ENCODE data around the gene ZDHHC4. TPM values are rescaled to one million over a fixed set of nuclear protein-coding genes. Genes with fewer than 3 reads are reported as not detected.

Gene ZDHHC4
- total RNA-seq = 10 to 100 TPM; 22.2 to 37.3 (median 26.2) TPM

DNA sequence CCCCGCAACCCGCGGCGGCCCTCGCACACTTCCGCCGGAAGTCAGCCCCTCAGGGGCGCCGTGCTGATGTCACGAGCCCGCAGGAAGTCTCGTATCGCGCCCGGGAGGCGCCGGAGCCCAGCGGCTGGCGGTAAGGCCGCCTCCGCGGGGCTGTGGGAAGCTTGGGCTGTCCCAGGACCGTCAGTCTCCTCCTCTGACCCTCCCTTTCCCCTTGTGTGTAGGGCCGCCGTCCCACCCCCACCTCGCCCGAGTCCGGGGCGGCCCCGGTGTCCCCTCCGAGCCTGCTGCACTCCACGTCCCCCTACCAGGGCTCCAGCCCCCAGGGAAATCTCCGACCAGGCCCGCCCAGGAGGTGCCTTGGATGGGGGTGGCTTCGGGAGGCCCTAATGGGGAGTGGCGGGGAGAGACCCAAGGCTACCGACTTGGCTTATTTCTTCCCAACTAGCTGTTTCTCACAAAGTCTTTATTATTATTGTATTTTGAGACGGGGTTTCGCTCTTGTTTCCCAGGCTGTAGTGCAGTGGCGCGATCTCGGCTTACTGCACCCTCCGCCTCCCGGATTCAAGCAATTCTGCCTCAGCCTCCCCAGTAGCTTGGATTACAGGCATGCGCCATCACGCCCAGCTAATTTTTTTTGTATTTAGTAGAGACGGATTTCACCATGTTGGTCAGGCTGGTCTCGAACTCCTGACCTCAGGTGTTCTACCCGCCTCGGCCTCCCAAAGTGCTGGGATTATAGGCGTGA lies at the start of gene ZDHHC4:
Gene ZDHHC4 (plus strand): TSS at position 86 of the 745 bp plus-strand sequence. CDS start 3,108 bp downstream, outside the sequence.
- Histone ChIP-seq H3K4me1 (peaks cover 8% of the 10 kb centered on the region), H3K9me3 (no peaks in the 10 kb centered on the region), H3K27ac (peak within 1 kb of the TSS; percentile 92), H3K4me3 (peak within 1 kb of the TSS; percentile 73), H3K27me3 (no peaks in the 10 kb centered on the region), H3K36me3 (peaks cover 15% of the 10 kb centered on the region)
- TF ChIP-seq POLR2A (IDR thresholded peaks at IDR 0.05) (peak; percentile 51 to 85), POLR2AphosphoS5 (IDR thresholded peaks at IDR 0.05) (peak; percentile 12 to 81 (median 48))
- TF ChIP-seq, protein P1, sequence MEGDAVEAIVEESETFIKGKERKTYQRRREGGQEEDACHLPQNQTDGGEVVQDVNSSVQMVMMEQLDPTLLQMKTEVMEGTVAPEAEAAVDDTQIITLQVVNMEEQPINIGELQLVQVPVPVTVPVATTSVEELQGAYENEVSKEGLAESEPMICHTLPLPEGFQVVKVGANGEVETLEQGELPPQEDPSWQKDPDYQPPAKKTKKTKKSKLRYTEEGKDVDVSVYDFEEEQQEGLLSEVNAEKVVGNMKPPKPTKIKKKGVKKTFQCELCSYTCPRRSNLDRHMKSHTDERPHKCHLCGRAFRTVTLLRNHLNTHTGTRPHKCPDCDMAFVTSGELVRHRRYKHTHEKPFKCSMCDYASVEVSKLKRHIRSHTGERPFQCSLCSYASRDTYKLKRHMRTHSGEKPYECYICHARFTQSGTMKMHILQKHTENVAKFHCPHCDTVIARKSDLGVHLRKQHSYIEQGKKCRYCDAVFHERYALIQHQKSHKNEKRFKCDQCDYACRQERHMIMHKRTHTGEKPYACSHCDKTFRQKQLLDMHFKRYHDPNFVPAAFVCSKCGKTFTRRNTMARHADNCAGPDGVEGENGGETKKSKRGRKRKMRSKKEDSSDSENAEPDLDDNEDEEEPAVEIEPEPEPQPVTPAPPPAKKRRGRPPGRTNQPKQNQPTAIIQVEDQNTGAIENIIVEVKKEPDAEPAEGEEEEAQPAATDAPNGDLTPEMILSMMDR (IDR thresholded peaks at IDR 0.05) = no peak
- 27% methylated on average over 31 of the region's 51 CpGs for WGBS
- DNase-seq (ENCODE audit: low spot score in 2 of 2) = peak; percentile 88

DNA sequence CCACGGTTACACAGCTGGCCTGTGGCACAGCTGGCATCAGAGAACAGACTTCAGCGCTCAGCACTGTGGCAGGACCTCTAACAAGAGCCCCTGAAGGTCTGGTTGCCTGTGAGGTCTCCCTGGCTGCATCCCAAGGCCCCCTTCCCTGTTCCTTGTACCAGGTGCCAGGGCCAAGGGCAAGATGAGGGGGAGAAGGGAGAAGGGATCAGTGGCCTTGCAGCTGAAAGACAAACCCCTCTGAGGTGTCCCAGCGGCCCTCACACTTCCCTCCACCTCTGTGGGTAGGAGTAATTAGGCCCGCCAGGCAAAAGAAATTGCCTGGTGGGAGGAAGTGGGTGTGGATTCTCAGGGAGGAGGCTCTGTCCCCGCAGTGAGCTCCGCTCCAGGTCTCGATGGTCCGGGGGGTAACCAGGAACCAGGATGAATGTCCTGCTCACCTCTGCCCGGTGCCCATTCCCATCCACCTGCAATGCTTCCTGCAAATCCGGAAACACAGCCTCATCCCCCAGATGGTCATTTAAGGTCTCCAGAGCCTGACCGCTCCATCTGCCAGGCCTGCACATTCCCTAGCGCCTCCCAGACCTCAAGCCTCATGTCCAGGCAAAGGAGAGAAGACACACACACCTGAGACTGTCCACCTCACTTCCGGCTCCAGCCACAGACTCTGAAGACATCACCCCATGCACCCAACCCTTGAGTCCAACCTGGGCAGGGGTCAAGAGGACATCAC lies 48.7 kb upstream of the ZDHHC4 start:
- H3K27me3 ChIP-seq = peaks cover 83% of the 10 kb centered on the region
- no peak overlapping the region for H3K27ac ChIP-seq
- DNase-seq (ENCODE audit: low spot score in 2 of 2) = no peak
- TF ChIP-seq, protein P1 (IDR thresholded peaks at IDR 0.05) = no peak
- TF ChIP-seq EP300 (IDR thresholded peaks at IDR 0.05) (no peak), POLR2AphosphoS5 (IDR thresholded peaks at IDR 0.05) (no peak), POLR2A (IDR thresholded peaks at IDR 0.05) (no peak)
- no peak overlapping the region for H3K4me3 ChIP-seq
- no peaks in the 10 kb centered on the region for H3K36me3 ChIP-seq
- H3K4me1 ChIP-seq = peaks cover 22% of the 10 kb centered on the region
- WGBS = 64% methylated on average over 11 of the region's 13 CpGs
- H3K9me3 ChIP-seq = no peaks in the 10 kb centered on the region

DNA sequence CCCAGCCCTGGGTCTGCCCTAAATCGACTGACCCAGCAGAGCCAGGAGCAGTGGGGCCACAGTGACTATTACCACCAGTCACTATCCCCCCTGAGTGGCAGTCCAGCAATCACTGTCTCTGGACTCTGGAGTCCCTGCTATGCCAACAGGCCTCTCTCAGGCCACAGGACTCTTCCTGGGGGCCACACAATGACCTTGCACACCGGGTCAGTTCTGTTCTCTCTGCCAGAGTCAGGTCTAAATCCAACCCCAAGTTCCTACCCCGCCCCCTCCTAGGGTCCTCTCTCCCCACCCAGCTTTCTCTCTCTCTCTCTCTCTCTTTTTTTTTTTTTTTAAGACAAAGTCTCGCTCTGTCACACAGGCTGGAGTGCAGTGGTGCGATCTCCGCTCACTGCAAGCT lies 47.6 kb upstream of the ZDHHC4 start:
- Histone ChIP-seq H3K36me3 (no peaks in the 10 kb centered on the region), H3K27me3 (peaks cover 77% of the 10 kb centered on the region), H3K27ac (no peak overlapping the region), H3K4me3 (no peak overlapping the region), H3K9me3 (no peaks in the 10 kb centered on the region), H3K4me1 (peaks cover 22% of the 10 kb centered on the region)
- TF ChIP-seq POLR2A (IDR thresholded peaks at IDR 0.05) (no peak), POLR2AphosphoS5 (IDR thresholded peaks at IDR 0.05) (no peak), EP300 (IDR thresholded peaks at IDR 0.05) (no peak)
- TF ChIP-seq, protein P1 (IDR thresholded peaks at IDR 0.05) = no peak
- DNase-seq (ENCODE audit: low spot score in 2 of 2) = no peak
- 70% methylated on average over 6 of the region's 6 CpGs for WGBS

DNA sequence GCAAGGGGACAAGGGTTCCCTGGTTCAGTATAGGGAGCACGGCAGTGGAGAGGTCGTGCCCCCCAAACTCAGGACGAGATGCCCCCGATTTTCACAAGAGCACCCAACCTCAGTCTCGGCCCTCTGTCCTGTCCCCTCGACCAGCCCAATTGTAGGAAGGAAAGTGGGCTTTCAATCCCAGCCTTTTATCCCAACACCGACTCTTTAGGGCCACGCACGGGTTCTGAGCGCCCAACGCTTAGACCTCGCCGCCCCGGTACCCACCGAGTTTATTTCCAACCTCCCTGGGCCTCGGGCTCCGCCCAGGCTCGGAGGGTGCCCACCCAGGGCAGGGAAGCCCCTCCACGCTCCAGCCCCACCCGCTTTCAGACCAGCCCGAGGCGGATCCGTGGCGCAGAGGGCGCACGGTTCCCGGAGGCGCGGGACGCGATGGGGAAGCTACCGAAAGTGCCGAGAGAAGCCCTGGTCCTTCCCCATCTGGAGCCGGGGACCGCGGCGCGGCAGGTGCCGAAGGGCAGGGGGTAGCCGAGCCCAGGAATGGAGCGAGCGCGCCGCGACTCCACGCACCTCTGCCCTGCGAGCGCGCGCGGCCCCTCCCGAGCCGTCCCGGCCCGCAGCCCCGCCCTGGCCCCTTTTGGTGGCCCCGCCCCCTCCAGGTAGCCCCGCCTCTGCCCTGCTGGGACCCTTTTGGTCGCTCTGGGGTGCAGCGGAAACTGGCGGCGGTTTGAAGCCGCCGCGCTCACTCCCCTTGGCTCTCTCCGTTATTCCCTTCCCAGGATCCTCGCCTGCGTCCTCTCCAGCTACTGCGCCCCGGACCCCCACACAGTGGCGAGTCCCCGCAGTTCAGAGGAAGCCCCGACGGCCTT lies 46.4 kb upstream of the ZDHHC4 start:
- peaks cover 72% of the 10 kb centered on the region for H3K27me3 ChIP-seq
- no peak for DNase-seq (ENCODE audit: low spot score in 2 of 2)

More for the DNA sequence above, 46.4 kb upstream of the ZDHHC4 start:
- Histone ChIP-seq H3K27ac (no peak overlapping the region), H3K36me3 (no peaks in the 10 kb centered on the region), H3K4me1 (peaks cover 22% of the 10 kb centered on the region), H3K9me3 (no peaks in the 10 kb centered on the region), H3K4me3 (peak overlapping the region; percentile 48)
- TF ChIP-seq POLR2A (IDR thresholded peaks at IDR 0.05) = no peak
- TF ChIP-seq EP300 (IDR thresholded peaks at IDR 0.05) = no peak
- TF ChIP-seq, protein P1 (IDR thresholded peaks at IDR 0.05) = no peak
- TF ChIP-seq POLR2AphosphoS5 (IDR thresholded peaks at IDR 0.05) = no peak
- 3% methylated on average over 36 of the region's 74 CpGs for WGBS
